Mononuclear cell (primary cell): ENCODE results near the gene PAIP2. TPM values are rescaled to one million over a fixed set of nuclear protein-coding genes. Genes with fewer than 3 reads are reported as not detected.

Experiments used
- H3K27me3 ChIP-seq: 2 replicates; pipeline ENCODE4 v1.6.0; 2011; ENCODE audit warnings: low read length, control low read depth; ENCODE audit not compliant: insufficient read depth
- H3K4me1 ChIP-seq: 2 replicates; pipeline ENCODE4 v1.5.1; 2011; ENCODE audit warnings: mild to moderate bottlenecking, low read length, control low read depth; ENCODE audit not compliant: insufficient read depth
- H3K4me3 ChIP-seq: 2 replicates; pipeline ENCODE4 v1.5.1; 2011; ENCODE audit warnings: mild to moderate bottlenecking, low read length, moderate library complexity
- H3K9me3 ChIP-seq: 2 replicates; pipeline ENCODE4 v1.5.1; 2011; ENCODE audit warnings: low read depth, mild to moderate bottlenecking, control low read depth, low read length
- total RNA-seq: library from RNA; depleted of rRNA; stranded (reverse); fragments of >200 nt; gene quantifications from one replicate; pipeline ENCODE4 v1.2.3, GENCODE V29; 2012

PAIP2 gene
- total RNA-seq, 1 donor = 129 TPM

DNA sequence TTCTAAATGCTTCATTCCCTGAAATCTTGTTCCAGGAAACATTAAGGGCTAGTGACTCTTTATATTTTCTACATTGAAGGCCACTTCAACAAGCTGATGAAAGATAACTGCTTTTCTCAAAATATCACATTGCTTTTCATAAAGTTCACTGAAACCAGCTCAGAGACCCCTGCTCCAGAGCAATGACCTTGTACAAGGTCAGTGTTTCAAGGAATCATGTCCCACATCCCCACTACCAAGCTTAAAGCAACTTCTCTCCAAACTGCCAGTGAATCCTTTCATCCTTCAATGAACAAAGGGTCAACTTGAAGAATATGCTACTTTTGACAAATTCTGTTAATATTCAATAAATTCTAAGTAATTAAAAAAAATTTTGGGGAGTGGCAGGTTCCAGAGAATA lies 74.2 kb downstream of the PAIP2 start:
- no peak overlapping the region for H3K4me3 ChIP-seq
- H3K9me3 ChIP-seq = no peaks in the 10 kb centered on the region
- H3K4me1 ChIP-seq = peaks cover 4% of the 10 kb centered on the region
- no peaks in the 10 kb centered on the region for H3K27me3 ChIP-seq

DNA sequence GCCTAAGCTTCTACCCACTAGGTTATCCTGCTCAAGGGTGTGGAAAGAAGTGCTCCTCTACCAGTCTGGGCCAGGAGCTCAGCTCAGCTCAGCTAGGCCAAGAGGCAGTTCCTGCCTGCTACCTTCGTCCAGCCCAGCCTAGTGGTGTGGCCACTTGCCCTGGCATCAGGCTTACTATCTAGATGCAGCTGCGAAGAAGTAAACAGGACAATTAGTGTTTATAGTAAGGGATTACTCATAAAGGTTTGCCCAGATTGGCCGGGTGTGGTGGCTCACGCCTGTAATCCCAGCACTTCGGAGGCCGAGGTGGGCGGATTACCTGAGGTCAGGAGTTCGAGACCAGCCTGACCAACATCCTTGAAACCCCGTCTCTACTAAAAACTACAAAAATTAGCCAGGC lies 75.0 kb downstream of the PAIP2 start:
- Histone ChIP-seq H3K9me3 (no peaks in the 10 kb centered on the region), H3K27me3 (no peaks in the 10 kb centered on the region), H3K4me3 (no peak overlapping the region), H3K4me1 (peaks cover 4% of the 10 kb centered on the region)

DNA sequence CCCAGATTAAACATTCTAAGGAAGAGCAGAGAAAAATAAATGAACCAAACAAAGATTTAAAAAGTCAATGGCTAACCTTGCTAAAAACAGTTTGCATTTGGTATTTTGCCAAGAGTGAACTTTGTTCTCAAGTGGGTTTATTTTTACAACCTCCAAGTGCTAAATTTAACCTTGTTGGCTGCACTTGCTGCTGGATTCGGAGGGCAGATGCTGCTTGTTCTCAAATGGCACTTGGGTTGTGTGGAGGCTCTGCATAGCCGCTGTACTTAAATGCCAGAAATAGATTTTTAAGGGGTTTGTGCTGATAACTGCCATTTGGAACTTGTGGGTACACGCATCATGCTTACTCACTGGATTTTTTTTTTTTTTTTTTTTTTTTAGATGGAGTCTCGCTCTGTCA lies 75.6 kb downstream of the PAIP2 start:
- Histone ChIP-seq H3K9me3 (no peaks in the 10 kb centered on the region), H3K27me3 (no peaks in the 10 kb centered on the region), H3K4me1 (peaks cover 4% of the 10 kb centered on the region), H3K4me3 (no peak overlapping the region)

DNA sequence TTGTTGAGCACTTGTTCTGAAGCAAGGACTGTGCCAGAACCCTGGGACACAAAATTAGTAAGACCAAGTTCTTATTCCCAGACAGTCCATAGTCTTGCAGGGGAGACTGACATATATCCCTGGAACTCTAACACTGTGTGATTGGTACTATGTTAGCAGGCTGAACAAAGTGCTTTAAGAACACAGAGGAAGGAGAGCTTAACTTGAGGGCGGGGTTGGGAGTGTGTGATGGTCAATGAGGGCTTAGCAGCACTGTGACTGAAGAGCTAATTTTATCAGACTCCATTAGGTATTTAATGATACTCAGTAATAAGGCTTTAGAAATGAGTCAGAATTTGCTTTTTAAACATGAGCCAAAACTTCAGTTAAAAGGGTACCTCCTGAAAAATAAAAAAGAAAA lies 77.1 kb downstream of the PAIP2 start:
- H3K27me3 ChIP-seq = no peaks in the 10 kb centered on the region
- H3K4me1 ChIP-seq = peaks cover 4% of the 10 kb centered on the region
- H3K4me3 ChIP-seq = no peak overlapping the region
- no peaks in the 10 kb centered on the region for H3K9me3 ChIP-seq

Other genes with a start within 250 kb of the PAIP2 start
- 12.4 TPM for gene SIL1, start 143.5 kb upstream of the PAIP2 start, total RNA-seq
- gene MATR3, start 48.1 kb upstream of the PAIP2 start, total RNA-seq = 691 TPM
- gene SLC23A1, start 41.4 kb downstream of the PAIP2 start, total RNA-seq = not detected
- 2.9 TPM for gene MZB1, start 48.1 kb downstream of the PAIP2 start, total RNA-seq
- gene PROB1, start 53.2 kb downstream of the PAIP2 start, total RNA-seq = 0.21 TPM
- 1.3 TPM for gene SPATA24, start 62.2 kb downstream of the PAIP2 start, total RNA-seq
- gene DNAJC18, start 97.7 kb downstream of the PAIP2 start, total RNA-seq = 2.2 TPM
- not detected for gene ECSCR, start 120.9 kb downstream of the PAIP2 start, total RNA-seq
- not detected for gene SMIM33, start 129.2 kb downstream of the PAIP2 start, total RNA-seq
- gene STING1, start 140.9 kb downstream of the PAIP2 start, total RNA-seq = 38.4 TPM
- gene UBE2D2, start 219.5 kb downstream of the PAIP2 start, total RNA-seq = 81.5 TPM